BJ (cell line): ENCODE measurements around the gene LRRC70. TPM values are rescaled to one million over a fixed set of nuclear protein-coding genes. Genes with fewer than 3 reads are reported as not detected.

Experiments used
- CTCF ChIA-PET: fragments of 350-600 bp; formaldehyde crosslinking; extraction: SDS; loops from one replicate; lab custom pipeline; 2021; ENCODE audit warnings: antibody characterized with exemption, inconsistent platforms; lab: Yijun Ruan, JAX
- POLR2A ChIA-PET: fragments of 300-600 bp; sonication (Branson Sonifier 250); formaldehyde crosslinking; extraction: SDS; loops from one replicate; lab custom pipeline; 2021; ENCODE audit warnings: antibody characterized with exemption; lab: Charles Lee
- DNase-seq: peaks from one replicate; pipeline ENCODE4 v3.0.0-alpha.2; 2011; ENCODE audit warnings: low read depth
- H3K27me3 ChIP-seq: 2 replicates; pipeline ENCODE4 v1.6.0; 2011; ENCODE audit warnings: low read length; ENCODE audit not compliant: control insufficient read depth, insufficient read depth
- H3K36me3 ChIP-seq: 2 replicates; pipeline ENCODE4 v1.5.1; 2011; ENCODE audit warnings: low read length; ENCODE audit not compliant: control insufficient read depth, insufficient read depth
- H3K4me3 ChIP-seq: 2 replicates; pipeline ENCODE4 v1.5.1; 2011; ENCODE audit warnings: low read depth, mild to moderate bottlenecking, control low read depth, low read length
- polyA plus RNA-seq: library from polyadenylated mRNA; depleted of rRNA; stranded (reverse); fragments of >200 nt; gene quantifications from 2 replicates; pipeline ENCODE4 v1.2.3, GENCODE V29; 2011
- TF ChIP-seq, protein P1 (sequence below): IDR thresholded peaks from 2 replicates; pipeline ENCODE4 v1.5.1; 2011; ENCODE audit warnings: low read depth, mild to moderate bottlenecking, control low read depth, inconsistent platforms, low read length, moderate library complexity; ENCODE audit not compliant: insufficient read depth

LRRC70 gene
- polyA plus RNA-seq, 1 experiment = 0.13 TPM

DNA sequence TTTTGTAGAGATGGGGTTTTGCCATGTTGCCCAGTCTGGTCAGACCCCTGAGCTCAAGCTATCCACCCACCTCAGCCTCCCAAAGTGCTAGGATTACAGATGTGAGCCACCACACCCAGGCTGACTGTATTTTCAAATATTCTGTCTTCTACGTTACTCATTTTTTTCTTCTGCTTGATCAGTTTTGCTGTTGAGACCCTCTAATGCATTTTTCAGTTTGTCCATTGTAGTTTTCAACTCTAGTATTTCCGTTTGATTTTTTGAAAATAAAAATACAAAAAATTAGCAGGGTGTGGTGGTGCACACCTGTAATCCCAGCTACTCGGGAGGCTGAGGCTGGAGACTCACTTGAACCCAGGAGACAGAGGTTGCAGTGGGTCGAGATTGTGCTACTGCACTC, 10.5 kb upstream of the LRRC70 start:
- TF ChIP-seq, protein P1, sequence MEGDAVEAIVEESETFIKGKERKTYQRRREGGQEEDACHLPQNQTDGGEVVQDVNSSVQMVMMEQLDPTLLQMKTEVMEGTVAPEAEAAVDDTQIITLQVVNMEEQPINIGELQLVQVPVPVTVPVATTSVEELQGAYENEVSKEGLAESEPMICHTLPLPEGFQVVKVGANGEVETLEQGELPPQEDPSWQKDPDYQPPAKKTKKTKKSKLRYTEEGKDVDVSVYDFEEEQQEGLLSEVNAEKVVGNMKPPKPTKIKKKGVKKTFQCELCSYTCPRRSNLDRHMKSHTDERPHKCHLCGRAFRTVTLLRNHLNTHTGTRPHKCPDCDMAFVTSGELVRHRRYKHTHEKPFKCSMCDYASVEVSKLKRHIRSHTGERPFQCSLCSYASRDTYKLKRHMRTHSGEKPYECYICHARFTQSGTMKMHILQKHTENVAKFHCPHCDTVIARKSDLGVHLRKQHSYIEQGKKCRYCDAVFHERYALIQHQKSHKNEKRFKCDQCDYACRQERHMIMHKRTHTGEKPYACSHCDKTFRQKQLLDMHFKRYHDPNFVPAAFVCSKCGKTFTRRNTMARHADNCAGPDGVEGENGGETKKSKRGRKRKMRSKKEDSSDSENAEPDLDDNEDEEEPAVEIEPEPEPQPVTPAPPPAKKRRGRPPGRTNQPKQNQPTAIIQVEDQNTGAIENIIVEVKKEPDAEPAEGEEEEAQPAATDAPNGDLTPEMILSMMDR = no peak
- Histone ChIP-seq H3K27me3 (no peaks in the 10 kb centered on the region), H3K36me3 (no peaks in the 10 kb centered on the region; the same call in 1 of the 2 replicates), H3K4me3 (no peak overlapping the region)
- POLR2A ChIA-PET = no interaction called here
- CTCF ChIA-PET = interaction anchor here (1.2 kb wide), 1 partner anchor 10 kb away, joined by 3 read pairs; no protein-coding TSS in a partner anchor
- DNase-seq = no peak

DNA sequence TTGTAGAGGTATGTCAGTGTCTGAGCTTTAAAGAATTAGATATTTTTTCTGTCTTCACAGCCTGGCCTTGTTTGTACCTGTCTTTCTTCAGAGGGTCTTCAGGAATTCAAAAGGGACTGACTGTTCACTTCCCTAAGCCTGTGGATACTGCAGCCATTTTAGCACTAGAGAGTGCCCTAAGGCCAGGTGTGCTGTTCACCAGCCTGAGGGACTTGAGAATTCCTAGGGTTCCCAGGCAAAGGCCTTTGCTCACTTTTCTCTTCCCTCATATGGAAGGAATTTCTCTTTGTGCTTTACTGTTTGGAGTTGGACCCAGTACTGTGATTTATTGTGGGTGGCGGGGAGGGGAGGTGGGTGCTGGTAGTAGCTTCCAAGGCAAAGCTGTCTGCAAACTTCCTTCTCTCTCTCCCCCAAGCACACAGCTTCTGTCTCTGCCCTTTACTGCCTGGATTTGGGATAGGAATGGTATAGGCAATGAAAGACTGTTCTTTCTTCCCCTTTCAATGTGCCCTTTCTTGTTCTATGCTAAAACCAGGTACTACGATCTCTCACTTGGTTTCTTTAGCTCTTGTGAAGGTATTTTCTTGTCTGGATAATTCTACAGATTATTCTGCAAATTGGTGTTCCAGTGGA, 9.7 kb upstream of the LRRC70 start:
- no peaks in the 10 kb centered on the region; the same call in 1 of the 2 replicates for H3K36me3 ChIP-seq
- H3K27me3 ChIP-seq = no peaks in the 10 kb centered on the region
- POLR2A ChIA-PET = no interaction called here
- TF ChIP-seq, protein P1 = no peak
- H3K4me3 ChIP-seq = no peak overlapping the region
- no peak for DNase-seq
- CTCF ChIA-PET = interaction anchor here (1.2 kb wide), 2 partner anchors 9 to 11 kb away, joined by 3 read pairs; no protein-coding TSS in a partner anchor

DNA sequence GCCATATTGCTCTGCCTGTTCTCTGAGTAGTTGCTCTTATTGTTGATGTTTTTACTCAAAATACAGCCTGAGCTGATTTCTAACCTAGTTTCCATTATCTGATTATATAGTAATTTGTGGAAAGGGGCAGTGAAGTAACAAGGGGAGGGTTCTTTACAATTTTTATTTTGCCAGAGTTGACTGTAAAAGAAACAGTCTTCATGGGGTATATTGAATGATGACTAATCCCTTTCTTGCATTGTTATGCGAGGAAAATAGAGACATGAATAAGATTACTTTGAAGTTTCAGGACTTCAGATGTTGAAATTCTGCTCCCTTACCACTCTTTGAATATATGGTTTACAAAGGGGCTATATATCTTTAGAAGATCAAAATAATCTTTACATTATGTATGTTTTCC, 9.1 kb upstream of the LRRC70 start:
- H3K36me3 ChIP-seq = no peaks in the 10 kb centered on the region; the same call in 1 of the 2 replicates
- no peak for DNase-seq
- H3K27me3 ChIP-seq = no peaks in the 10 kb centered on the region
- no peak overlapping the region for H3K4me3 ChIP-seq
- ChIA-PET CTCF (interaction anchor here (1.2 to 1.5 kb wide), 3 partner anchors 9 to 16 kb away, joined by 3 to 5 read pairs (median 3); no protein-coding TSS in a partner anchor), POLR2A (no interaction called here)
- TF ChIP-seq, protein P1 = no peak

DNA sequence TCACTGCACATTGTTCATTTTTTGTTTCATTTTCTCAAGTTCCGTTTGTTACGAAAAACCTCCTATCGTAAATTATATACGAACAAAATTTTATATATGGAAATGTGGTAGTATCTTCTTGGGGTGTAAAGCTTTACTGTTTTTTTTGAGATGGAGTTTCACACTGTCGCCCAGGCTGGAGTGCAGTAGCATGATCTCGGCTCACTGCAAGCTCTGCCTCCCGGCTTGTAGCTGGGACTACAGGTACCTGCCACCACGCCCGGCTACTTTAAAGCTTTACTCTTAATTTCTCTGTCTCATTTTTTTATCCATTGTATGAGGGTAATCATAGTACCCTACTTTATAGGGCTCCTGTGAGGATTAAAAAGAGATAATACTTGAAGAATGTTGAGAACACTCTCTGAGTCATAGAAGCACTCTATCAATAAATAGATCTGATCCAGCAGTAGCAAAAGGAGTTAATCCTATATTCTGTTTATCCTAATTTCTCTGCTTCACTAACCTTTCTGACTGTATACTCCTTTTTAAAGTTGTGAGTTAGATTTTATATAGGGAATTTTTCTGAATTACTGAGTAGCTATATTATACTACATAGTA, 5.6 kb upstream of the LRRC70 start:
- DNase-seq = no peak
- ChIA-PET POLR2A (no interaction called here), CTCF (interaction anchor here (0.7 to 1.4 kb wide), 3 partner anchors 10 to 99 kb away, joined by 3 to 9 read pairs (median 3); no protein-coding TSS in a partner anchor)
- H3K36me3 ChIP-seq = no peaks in the 10 kb centered on the region; the same call in 1 of the 2 replicates
- H3K4me3 ChIP-seq = no peak overlapping the region
- TF ChIP-seq, protein P1 = no peak
- no peaks in the 10 kb centered on the region for H3K27me3 ChIP-seq

DNA sequence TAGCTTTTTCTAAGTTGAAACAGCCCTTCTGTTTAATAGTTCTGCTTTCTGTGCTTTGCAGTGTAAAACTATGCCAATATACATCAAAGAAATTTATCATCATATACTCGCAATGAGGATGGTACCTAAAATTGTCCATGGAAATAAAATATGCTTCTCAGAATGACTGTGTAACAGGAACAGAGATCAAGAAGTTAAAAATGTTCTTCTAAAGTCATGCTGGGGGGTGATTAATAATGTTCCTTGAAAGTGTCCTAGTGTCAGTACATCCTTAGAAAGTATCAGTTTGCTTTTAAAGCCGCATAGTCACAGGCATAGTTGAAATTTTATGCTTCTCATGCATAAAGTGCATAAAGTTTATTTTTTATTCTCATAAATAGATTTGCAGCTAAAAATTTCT, 4.0 kb upstream of the LRRC70 start:
- Histone ChIP-seq H3K36me3 (no peaks in the 10 kb centered on the region; the same call in 1 of the 2 replicates), H3K4me3 (no peak overlapping the region), H3K27me3 (no peaks in the 10 kb centered on the region)
- no peak for DNase-seq
- ChIA-PET POLR2A (no interaction called here), CTCF (interaction anchor here (0.9 to 1.4 kb wide), 3 partner anchors 12 to 100 kb away, joined by 3 to 9 read pairs (median 3); no protein-coding TSS in a partner anchor)
- TF ChIP-seq, protein P1 = no peak
